Measurements from ENCODE around the gene GPR39. TPM values are rescaled to one million over a fixed set of nuclear protein-coding genes. Genes with fewer than 3 reads are reported as not detected.

The GPR39 gene
- total and polyA plus RNA-seq, 8 donors: 3.9 to 24.4 (median 4.6) TPM

- peak; percentile 88 for ATAC-seq
- Histone ChIP-seq H3K9me3 (peaks cover 0 to 18% of the 10 kb centered on the region in 2 donors), H3K36me3 (no peaks in the 10 kb centered on the region), H3K4me1 (no peaks in the 10 kb centered on the region), H3K4me3 (no peak overlapping the region), H3K27me3 (no peaks in the 10 kb centered on the region), H3K27ac (peak overlapping the region in 1 of 2 donors; percentile 69)
- TF ChIP-seq CTCF (IDR thresholded peaks at IDR 0.05): no peak
- DNase-seq: peak in 1 of 4 donors; percentile 10
- intact Hi-C loops (cut with DNase I): no loop called here
Observed at GRCh38 chr2:132479155-132479554, 62.5 kb downstream of the GPR39 start.

DNA sequence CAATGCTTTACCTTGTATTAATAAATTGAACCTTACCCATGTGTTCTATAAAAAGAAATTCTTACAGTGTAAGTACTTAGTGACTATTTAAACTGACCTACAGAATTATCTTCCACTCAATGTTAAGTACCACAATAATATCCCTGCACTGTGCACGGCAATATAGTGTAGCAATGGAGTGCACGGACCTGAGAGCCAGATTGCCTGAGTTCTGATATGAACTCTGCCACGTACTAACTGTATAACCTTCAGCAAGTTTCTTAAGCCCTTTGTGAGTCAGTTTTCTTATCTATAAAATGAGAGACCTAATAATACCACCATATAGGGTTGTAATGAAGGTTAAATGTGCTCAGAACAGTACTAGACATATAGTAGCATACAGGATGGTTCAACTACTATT is 66.2 kb downstream of the GPR39 start:
- Histone ChIP-seq H3K9me3 (peaks cover 0 to 6% of the 10 kb centered on the region in 2 donors), H3K4me1 (no peaks in the 10 kb centered on the region), H3K36me3 (no peaks in the 10 kb centered on the region), H3K27me3 (no peaks in the 10 kb centered on the region), H3K4me3 (no peak overlapping the region), H3K27ac (no peak overlapping the region)
- intact Hi-C loops (cut with DNase I): no loop called here
- ATAC-seq: no peak
- TF ChIP-seq CTCF (IDR thresholded peaks at IDR 0.05): no peak
- no peak for DNase-seq

GRCh38 chr2:132484144-132484543 is 67.5 kb downstream of the GPR39 start:
- DNase-seq (no peak), ATAC-seq (no peak)
- Histone ChIP-seq H3K36me3 (no peaks in the 10 kb centered on the region), H3K4me3 (no peak overlapping the region), H3K27me3 (peaks cover 0 to 9% of the 10 kb centered on the region in 2 donors), H3K27ac (no peak overlapping the region), H3K9me3 (peaks cover 0 to 6% of the 10 kb centered on the region in 2 donors), H3K4me1 (no peaks in the 10 kb centered on the region)
- TF ChIP-seq CTCF (IDR thresholded peaks at IDR 0.05): no peak
- intact Hi-C loops (cut with DNase I): no loop called here

GRCh38 chr2:132488491-132488890 is 71.9 kb downstream of the GPR39 start:
- TF ChIP-seq CTCF (IDR thresholded peaks at IDR 0.05): no peak
- ATAC-seq (no peak), DNase-seq (no peak)
- H3K4me1 ChIP-seq: no peaks in the 10 kb centered on the region
- H3K36me3 ChIP-seq: no peaks in the 10 kb centered on the region
- intact Hi-C loops (cut with DNase I): no loop called here
- peaks cover 0 to 17% of the 10 kb centered on the region in 2 donors for H3K27me3 ChIP-seq
- no peak overlapping the region for H3K27ac ChIP-seq
- H3K4me3 ChIP-seq: no peak overlapping the region
- no peaks in the 10 kb centered on the region for H3K9me3 ChIP-seq

DNA sequence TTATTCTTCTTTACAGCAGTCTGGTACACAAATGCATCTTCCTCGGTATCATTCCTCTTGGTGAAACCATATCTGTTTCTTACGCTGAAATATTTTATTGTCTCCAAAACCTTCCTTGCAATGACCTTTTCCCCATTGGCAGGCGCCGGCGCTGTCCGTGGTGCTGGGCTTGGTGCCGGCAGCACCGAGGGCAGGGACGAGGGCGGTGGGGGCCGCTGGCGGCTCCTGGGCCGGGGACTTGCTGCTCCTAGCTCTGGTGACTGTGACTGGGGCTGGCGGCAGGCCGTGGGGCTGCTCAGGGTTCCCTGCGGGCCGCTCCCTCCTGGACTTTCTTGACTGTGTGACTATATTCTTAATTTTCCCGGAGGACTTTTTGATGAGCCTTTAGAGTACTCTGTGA is 72.5 kb downstream of the GPR39 start:
- ATAC-seq: peak; percentile 70
- intact Hi-C loops (cut with DNase I): no loop called here
- DNase-seq: peak in 2 of 4 donors; percentile 26 to 77
- peaks cover 0 to 17% of the 10 kb centered on the region in 2 donors for H3K27me3 ChIP-seq
- no peak overlapping the region for H3K27ac ChIP-seq
- no peaks in the 10 kb centered on the region for H3K4me1 ChIP-seq
- no peak overlapping the region for H3K4me3 ChIP-seq
- no peak for TF ChIP-seq CTCF (IDR thresholded peaks at IDR 0.05)
- H3K36me3 ChIP-seq: no peaks in the 10 kb centered on the region
- H3K9me3 ChIP-seq: no peaks in the 10 kb centered on the region

Measured in left lung (tissue), 10 donors.